GM23248 (cell line): ENCODE data around the gene KCTD17. TPM values are rescaled to one million over a fixed set of nuclear protein-coding genes. Genes with fewer than 3 reads are reported as not detected.

ENCODE experiments used
- DNase-seq: peaks from one replicate; pipeline ENCODE4 v3.0.0-alpha.2; 2015
- H2AFZ ChIP-seq: fragments of 200-600 bp; sonication (generic); 2 replicates; pipeline ENCODE4 v1.6.1; 2016; ENCODE audit warnings: antibody characterized with exemption
- H3F3A ChIP-seq: fragments of 200-600 bp; sonication (generic); 2 replicates; pipeline ENCODE4 v1.6.1; 2016; ENCODE audit warnings: mild to moderate bottlenecking, antibody characterized with exemption, mixed run types; ENCODE audit not compliant: insufficient read depth
- H3K27ac ChIP-seq: fragments of 200-600 bp; sonication (generic); 2 replicates; pipeline ENCODE4 v1.5.1; 2016; ENCODE audit warnings: mild to moderate bottlenecking
- H3K27me3 ChIP-seq: fragments of 200-600 bp; sonication (generic); replicated peaks from 2 replicates; pipeline ENCODE4 v1.6.1; 2016; ENCODE audit warnings: mild to moderate bottlenecking; ENCODE audit not compliant: insufficient read depth
- H3K36me3 ChIP-seq: fragments of 200-600 bp; sonication (generic); 2 replicates; pipeline ENCODE4 v1.6.1; 2016; ENCODE audit warnings: low read depth, mild to moderate bottlenecking
- H3K4me1 ChIP-seq: fragments of 200-600 bp; sonication (generic); 2 replicates; pipeline ENCODE4 v1.6.1; 2016; ENCODE audit warnings: mild to moderate bottlenecking; ENCODE audit not compliant: insufficient read depth
- H3K4me2 ChIP-seq: fragments of 200-600 bp; sonication (generic); one replicate; pipeline ENCODE4 v1.6.1; 2016; ENCODE audit warnings: mild to moderate bottlenecking; ENCODE audit not compliant: unreplicated experiment
- H3K4me3 ChIP-seq: fragments of 200-600 bp; sonication (generic); 2 replicates; pipeline ENCODE4 v1.5.1; 2016; ENCODE audit warnings: mild to moderate bottlenecking
- H3K79me2 ChIP-seq: fragments of 200-600 bp; sonication (generic); 2 replicates; pipeline ENCODE4 v1.6.1; 2016; ENCODE audit warnings: mild to moderate bottlenecking; ENCODE audit not compliant: insufficient read depth
- H3K9ac ChIP-seq: fragments of 200-600 bp; sonication (generic); 2 replicates; pipeline ENCODE4 v1.6.1; 2016; ENCODE audit warnings: mild to moderate bottlenecking
- H3K9me2 ChIP-seq: fragments of 200-600 bp; sonication (generic); 2 replicates; pipeline ENCODE4 v1.6.1; 2016; ENCODE audit warnings: mixed run types, mild to moderate bottlenecking, moderate library complexity; ENCODE audit not compliant: insufficient read depth
- H3K9me3 ChIP-seq: fragments of 200-600 bp; sonication (generic); one replicate; pipeline ENCODE4 v1.6.1; 2017; ENCODE audit warnings: low read depth
- H4K20me1 ChIP-seq: fragments of 200-600 bp; sonication (generic); 2 replicates; pipeline ENCODE4 v1.6.0; 2016; ENCODE audit not compliant: insufficient read depth
- EZH2 ChIP-seq: fragments of 200-600 bp; sonication (generic); IDR thresholded peaks from 2 replicates; pipeline ENCODE4 v1.6.1; 2018; ENCODE audit warnings: antibody characterized with exemption, mild to moderate bottlenecking; ENCODE audit not compliant: insufficient read depth, poor library complexity, severe bottlenecking
- EZH2phosphoT487 ChIP-seq: fragments of 200-600 bp; sonication (generic); IDR thresholded peaks from 2 replicates; pipeline ENCODE4 v1.6.1; 2018; ENCODE audit warnings: antibody characterized with exemption, moderate library complexity, mild to moderate bottlenecking, low read depth; ENCODE audit not compliant: insufficient read depth
- WGBS, 2 experiments: methylation state at CpG; one replicate each; pipeline ENCODE4 v1.1.6; 2015 to 2017; ENCODE audit warnings: low lambda C conversion rate in 2 of 2, low coverage in 1 of 2; ENCODE audit errors: missing lambda C conversion rate in 2 of 2; 5-methylcytosine and 5-hydroxymethylcytosine counted together
- in situ Hi-C: fragments of 300-500 bp; cut with MboI; formaldehyde crosslinking; loops from 2 replicates; pipeline ENCODE4 v1.15.0; 2020
- polyA plus RNA-seq: library from polyadenylated mRNA; unstranded; fragments of >200 nt; fragmentation: Nextera tagmentation; extraction: Ambion mirVana; gene quantifications from 2 replicates; pipeline ENCODE4 v1.2.1, GENCODE V29; 2016
- total RNA-seq: library from RNA; depleted of rRNA; stranded (reverse); fragments of >200 nt; shearing (Covaris generic); gene quantifications from 2 replicates; pipeline ENCODE4 v1.2.3, GENCODE V29; 2014

KCTD17 gene
- total and polyA plus RNA-seq, 2 experiments from 2014 or later, result 41.6 to 59.6 TPM

DNA sequence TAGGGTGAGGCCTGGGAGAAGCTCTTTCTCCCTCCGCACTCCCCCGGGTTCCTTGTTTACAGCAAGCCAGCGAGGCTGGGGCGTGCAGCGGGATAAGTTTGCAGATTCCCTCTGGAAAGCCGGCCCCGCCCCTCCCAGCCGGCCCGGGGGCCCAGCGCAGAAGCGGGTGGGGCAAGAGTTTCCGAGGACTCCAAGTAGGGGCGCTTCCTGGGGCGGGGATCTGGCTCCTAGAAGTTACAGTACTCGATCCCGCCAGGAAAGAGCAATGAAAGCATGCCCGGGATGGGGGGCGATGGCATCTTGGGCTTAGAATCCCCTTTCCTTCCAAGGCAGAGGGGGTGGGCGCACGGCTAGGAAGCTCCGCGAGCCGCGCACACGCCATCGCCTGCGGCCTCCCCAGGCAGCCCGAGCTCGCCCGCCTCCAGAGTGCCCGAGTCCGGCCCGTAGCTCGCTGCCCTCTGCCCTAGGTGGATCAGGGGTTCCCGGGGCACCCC lies 32.7 kb upstream of the KCTD17 start:
- Histone ChIP-seq H3F3A (no peaks in the 10 kb centered on the region), H3K36me3 (no peaks in the 10 kb centered on the region), H3K9me3 (no peaks in the 10 kb centered on the region), H4K20me1 (no peaks in the 10 kb centered on the region; the same call in 1 of the 2 replicates), H3K79me2 (peaks cover 15% of the 10 kb centered on the region), H2AFZ (peak overlapping the region; percentile 92), H3K4me3 (peak overlapping the region; percentile 96), H3K9me2 (no peaks in the 10 kb centered on the region), H3K4me2 (peak overlapping the region; percentile 81), H3K4me1 (0 out of 2 replicates have a peak, but pooled peaks cover 5% of the 10 kb centered on the region), H3K27me3 (no peaks in the 10 kb centered on the region), H3K9ac (peak overlapping the region; percentile 86), H3K27ac (peak overlapping the region; percentile 55)
- 1 to 3% methylated on average over 30 to 31 of the region's 35 CpGs for WGBS, 2 experiments
- in situ Hi-C loops, result no loop called here
- peak; percentile 57 for DNase-seq
- TF ChIP-seq EZH2phosphoT487 (no peak), EZH2 (no peak)

- 1 to 3% methylated on average over 37 to 45 of the region's 107 CpGs for WGBS, 2 experiments
Observed at GRCh38 chr22:37019309-37020191, 32.0 kb upstream of the KCTD17 start, which contains the start of the genes MPST and TST. Gene MPST (plus strand): TSS chr22:37019742. CDS start chr22:37019837, 95 bp downstream. Gene TST (minus strand): TSS chr22:37019447. CDS start chr22:37018732, 715 bp downstream.

GRCh38 chr22:37020192-37020479 lies 31.4 kb upstream of the KCTD17 start:
- H3K79me2 ChIP-seq, result peaks cover 15% of the 10 kb centered on the region
- peak; percentile 84 for DNase-seq
- no peaks in the 10 kb centered on the region for H3K27me3 ChIP-seq
- H3K9me2 ChIP-seq, result no peaks in the 10 kb centered on the region
- peak overlapping the region; percentile 88 for H2AFZ ChIP-seq
- H3K27ac ChIP-seq, result peak overlapping the region; percentile 55; the same call in 1 of the 2 replicates
- no peaks in the 10 kb centered on the region for H3K9me3 ChIP-seq
- TF ChIP-seq EZH2phosphoT487 (no peak), EZH2 (no peak)
- H4K20me1 ChIP-seq, result no peaks in the 10 kb centered on the region; the same call in 1 of the 2 replicates
- no peaks in the 10 kb centered on the region; the same call in 1 of the 2 replicates for H3K36me3 ChIP-seq
- H3F3A ChIP-seq, result no peaks in the 10 kb centered on the region
- 0 out of 2 replicates have a peak, but pooled peaks cover 5% of the 10 kb centered on the region for H3K4me1 ChIP-seq
- peak overlapping the region; percentile 96 for H3K4me3 ChIP-seq
- H3K4me2 ChIP-seq, result peak overlapping the region; percentile 87
- in situ Hi-C loops, result no loop called here
- 0 to 4% methylated on average over 5 of the region's 5 CpGs for WGBS, 2 experiments
- peak overlapping the region; percentile 86 for H3K9ac ChIP-seq

More at GRCh38 chr22:37019309-37020191, 32.0 kb upstream of the KCTD17 start, which contains the start of the genes MPST and TST:
- Histone ChIP-seq H3K9me3 (no peaks in the 10 kb centered on the region), H3K36me3 (no peaks in the 10 kb centered on the region), H3K79me2 (peaks cover 15% of the 10 kb centered on the region), H4K20me1 (no peaks in the 10 kb centered on the region; the same call in 1 of the 2 replicates), H3K9me2 (no peaks in the 10 kb centered on the region), H3K4me1 (0 out of 2 replicates have a peak, but pooled peaks cover 5% of the 10 kb centered on the region), H3K4me3 (peak within 1 kb of the TSS; percentile 96), H3K9ac (peak within 1 kb of the TSS; percentile 86), H3K27me3 (no peaks in the 10 kb centered on the region), H3K27ac (peak within 1 kb of the TSS; percentile 55), H3K4me2 (peak within 1 kb of the TSS; percentile 87), H3F3A (no peaks in the 10 kb centered on the region), H2AFZ (peak within 1 kb of the TSS; percentile 92)
- peak; percentile 80 for DNase-seq
- TF ChIP-seq EZH2, result no peak
- TF ChIP-seq EZH2phosphoT487, result no peak
- in situ Hi-C loops, result no loop called here

- Histone ChIP-seq H3K79me2 (peaks cover 15% of the 10 kb centered on the region), H3K36me3 (no peaks in the 10 kb centered on the region; the same call in 1 of the 2 replicates), H3K9me2 (no peaks in the 10 kb centered on the region), H3K9ac (no peak overlapping the region), H3K9me3 (no peaks in the 10 kb centered on the region), H3K27ac (no peak overlapping the region), H3K4me2 (no peak overlapping the region), H2AFZ (no peak overlapping the region), H3F3A (no peaks in the 10 kb centered on the region), H3K4me3 (no peak overlapping the region), H3K27me3 (no peaks in the 10 kb centered on the region), H3K4me1 (0 out of 2 replicates have a peak, but pooled peaks cover 5% of the 10 kb centered on the region), H4K20me1 (no peaks in the 10 kb centered on the region; the same call in 1 of the 2 replicates)
- 95 to 100% methylated on average over 1 to 5 of the region's 5 CpGs for WGBS, 2 experiments
- in situ Hi-C loops, result no loop called here
- DNase-seq, result no peak
- TF ChIP-seq EZH2 (no peak), EZH2phosphoT487 (no peak)
Observed at GRCh38 chr22:37021041-37021440, 30.5 kb upstream of the KCTD17 start.
